HCT116 (cell line): ENCODE data around the gene ZFHX3. TPM values are rescaled to one million over a fixed set of nuclear protein-coding genes. Genes with fewer than 3 reads are reported as not detected.

Experiments
- ATAC-seq: fragments of 200-7000 bp; cut with Tn5 transposase; 2 replicates; pipeline ENCODE4 v1.9.1; 2020; ENCODE audit warnings: mild to moderate bottlenecking, moderate library complexity
- BruUV-seq: library from RNA; stranded (reverse); fragments of 400-500 nt; replicated peaks from 2 replicates; lab custom pipeline; 2021; lab: Mats Ljungman, UMichigan
- CTCF ChIA-PET: fragments of 300-600 bp; sonication (Branson Sonifier 250); formaldehyde crosslinking; loops from one replicate; lab custom pipeline; 2021; ENCODE audit warnings: antibody characterized with exemption; lab: Charles Lee
- POLR2A ChIA-PET: fragments of 300-600, 350-600 bp; sonication (Branson Sonifier 250); formaldehyde crosslinking; loops from one replicate; lab custom pipeline; 2021; ENCODE audit warnings: antibody characterized with exemption; lab: Charles Lee
- RAD21 ChIA-PET, 2 experiments: fragments of 300-600 bp; sonication (Branson Sonifier 250); formaldehyde crosslinking; loops; one replicate each; lab custom pipeline; 2023; ENCODE audit warnings: low total read pairs in 2 of 2; ENCODE audit not compliant: uncharacterized antibody in 2 of 2, unreplicated experiment in 2 of 2, low non-redundant PET in 1 of 2; lab: Charles Lee
- DNase-seq: peaks from one replicate; pipeline ENCODE4 v3.0.0-alpha.2; 2010; ENCODE audit warnings: low read depth, low spot score
- H2AFZ ChIP-seq: fragments of 200-600 bp; shearing (Covaris generic), sonication (generic); 2 replicates; pipeline ENCODE4 v1.6.1; 2017; ENCODE audit warnings: low read depth, mixed run types, mixed read lengths, antibody characterized with exemption, low read length; ENCODE audit not compliant: poor library complexity, severe bottlenecking
- H3K27ac ChIP-seq: 2 replicates; pipeline ENCODE4 v1.5.1; 2012; ENCODE audit warnings: low read depth, low read length
- H3K27me3 ChIP-seq: fragments of 200-600 bp; sonication (generic); 2 replicates; pipeline ENCODE4 v1.6.1; 2016; ENCODE audit warnings: mixed run types, low read length, mixed read lengths; ENCODE audit not compliant: insufficient read depth
- H3K36me3 ChIP-seq, 2 experiments: fragments of 200-500 bp in 1 of 2; fragments of 200-600 bp in 1 of 2; sonication (Bioruptor generic) in 1 of 2; sonication (generic) in 1 of 2; 2 replicates each; pipeline versions ENCODE4 v1.5.1 to v1.6.1; 2014 to 2016; ENCODE audit warnings: low read length in 2 of 2, inconsistent platforms in 1 of 2, mixed read lengths in 1 of 2, mixed run types in 1 of 2; ENCODE audit not compliant: insufficient read depth in 2 of 2, control insufficient read depth in 1 of 2
- H3K4me1 ChIP-seq, 2 experiments: fragments of 200-600 bp in 1 of 2; sonication (generic) in 1 of 2; 2 replicates each; pipeline versions ENCODE4 v1.5.1 to v1.6.1; 2012 to 2017; ENCODE audit warnings: low read length in 2 of 2, inconsistent platforms in 1 of 2, mild to moderate bottlenecking in 1 of 2, mixed read lengths in 1 of 2, mixed run types in 1 of 2, moderate library complexity in 1 of 2; ENCODE audit not compliant: insufficient read depth in 2 of 2, control insufficient read depth in 1 of 2
- H3K4me2 ChIP-seq: fragments of 200-600 bp; sonication (generic); 2 replicates; pipeline ENCODE4 v1.6.1; 2017; ENCODE audit warnings: mixed run types, low read length, mixed read lengths
- H3K4me3 ChIP-seq, 2 experiments: fragments of 200-600 bp in 1 of 2; sonication (generic) in 1 of 2; replicated peaks in 1 of 2; 2 replicates each; pipeline ENCODE4 v1.5.1; 2011 to 2016; ENCODE audit warnings: low read length in 2 of 2, control low read depth in 1 of 2, low read depth in 1 of 2, mild to moderate bottlenecking in 1 of 2, mixed read lengths in 1 of 2, mixed run types in 1 of 2
- H3K79me2 ChIP-seq: fragments of 200-600 bp; sonication (generic); 2 replicates; pipeline ENCODE4 v1.6.1; 2017; ENCODE audit warnings: mild to moderate bottlenecking, mixed run types, low read length, moderate library complexity, mixed read lengths; ENCODE audit not compliant: insufficient read depth
- H3K9ac ChIP-seq: fragments of 200-600 bp; sonication (generic); 2 replicates; pipeline ENCODE4 v1.6.1; 2016; ENCODE audit warnings: low read length, mixed read lengths
- H3K9me2 ChIP-seq: fragments of 200-600 bp; sonication (generic), shearing (Covaris generic); 2 replicates; pipeline ENCODE4 v1.6.1; 2017; ENCODE audit warnings: mixed run types, mild to moderate bottlenecking, moderate library complexity; ENCODE audit not compliant: insufficient read depth
- H3K9me3 ChIP-seq, 2 experiments: fragments of 200-500 bp in 1 of 2; fragments of 200-600 bp in 1 of 2; sonication (Bioruptor generic) in 1 of 2; sonication (generic) in 1 of 2; 2 replicates each; pipeline ENCODE4 v1.6.1; 2014 to 2017; ENCODE audit warnings: low read length in 2 of 2, mixed read lengths in 2 of 2, inconsistent platforms in 1 of 2, low read depth in 1 of 2, mild to moderate bottlenecking in 1 of 2, mixed run types in 1 of 2, moderate library complexity in 1 of 2; ENCODE audit not compliant: control insufficient read depth in 1 of 2, insufficient read depth in 1 of 2
- H4K20me1 ChIP-seq: fragments of 200-600 bp; sonication (generic), shearing (Covaris generic); 2 replicates; pipeline ENCODE4 v1.6.1; 2017; ENCODE audit warnings: mixed run types, mild to moderate bottlenecking, moderate library complexity; ENCODE audit not compliant: insufficient read depth
- ATF3 ChIP-seq: IDR thresholded peaks from 2 replicates; pipeline ENCODE4 v1.6.1; 2012
- CBX3 ChIP-seq: IDR thresholded peaks from 2 replicates; pipeline ENCODE4 v1.6.1; 2012; ENCODE audit warnings: low read depth
- CTCF ChIP-seq, 3 experiments: fragments of 200-600 bp in 1 of 3; sonication (generic) in 1 of 3; IDR thresholded peaks in 2 of 3; conservative IDR thresholded peaks in 1 of 3; 2 replicates each; pipeline ENCODE4 v1.5.1; 2012 to 2017; ENCODE audit warnings: low read depth in 2 of 3, low read length in 2 of 3, antibody characterized with exemption in 1 of 3, borderline replicate concordance in 1 of 3, control low read depth in 1 of 3, mild to moderate bottlenecking in 1 of 3, mixed read lengths in 1 of 3, mixed run types in 1 of 3, moderate library complexity in 1 of 3; ENCODE audit not compliant: insufficient read depth in 1 of 3
- EGR1 ChIP-seq: IDR thresholded peaks from 2 replicates; pipeline ENCODE4 v1.6.1; 2012; ENCODE audit warnings: low read depth
- ELF1 ChIP-seq: IDR thresholded peaks from 2 replicates; pipeline ENCODE4 v1.6.1; 2012; ENCODE audit warnings: low read depth, borderline replicate concordance
- EZH2 ChIP-seq: fragments of 200-600 bp; sonication (generic); IDR thresholded peaks from 2 replicates; pipeline ENCODE4 v1.6.1; 2017; ENCODE audit warnings: antibody characterized with exemption, mixed run types
- EZH2phosphoT487 ChIP-seq: fragments of 200-600 bp; IDR thresholded peaks from 2 replicates; pipeline ENCODE4 v1.6.1; 2018; ENCODE audit warnings: antibody characterized with exemption, borderline replicate concordance
- FOSL1 ChIP-seq: IDR thresholded peaks from 2 replicates; pipeline ENCODE4 v1.6.1; 2012; ENCODE audit warnings: low read depth
- MAX ChIP-seq: IDR thresholded peaks from 2 replicates; pipeline ENCODE4 v1.6.1; 2012
- POLR2AphosphoS5 ChIP-seq: IDR thresholded peaks from 2 replicates; pipeline ENCODE4 v1.6.1; 2011; ENCODE audit warnings: mild to moderate bottlenecking, low read depth, low read length, moderate library complexity
- RAD21 ChIP-seq: IDR thresholded peaks from 2 replicates; pipeline ENCODE4 v1.6.1; 2012; ENCODE audit warnings: low read depth, mild to moderate bottlenecking
- REST ChIP-seq: IDR thresholded peaks from 2 replicates; pipeline ENCODE4 v1.6.1; 2012; ENCODE audit warnings: low read depth
- SIN3A ChIP-seq: IDR thresholded peaks from 2 replicates; pipeline ENCODE4 v1.6.1; 2012; ENCODE audit warnings: low read depth
- SP1 ChIP-seq: IDR thresholded peaks from 2 replicates; pipeline ENCODE4 v1.6.1; 2012; ENCODE audit warnings: low read depth
- TCF7L2 ChIP-seq: IDR thresholded peaks from 2 replicates; pipeline ENCODE4 v1.7.0; 2011; ENCODE audit warnings: borderline replicate concordance, inconsistent platforms; ENCODE audit not compliant: insufficient read depth, insufficient read length; ENCODE audit errors: extremely low read depth
- YY1 ChIP-seq: IDR thresholded peaks from 2 replicates; pipeline ENCODE4 v1.6.1; 2011; ENCODE audit warnings: low read length, low read depth, moderate library complexity, mild to moderate bottlenecking; ENCODE audit not compliant: insufficient replicate concordance; ENCODE audit errors: extremely low read depth
- ZFX ChIP-seq: fragments of 450-650 bp; IDR thresholded peaks from 2 replicates; pipeline ENCODE4 v1.6.1; 2017
- ZNF274 ChIP-seq: fragments of 200-500 bp; sonication (Bioruptor generic); IDR thresholded peaks from 2 replicates; pipeline ENCODE4 v1.6.1; 2014; ENCODE audit warnings: mild to moderate bottlenecking, low read depth, low read length, inconsistent platforms
- intact Hi-C: fragments of 100-400 bp; cut with micrococcal nuclease; formaldehyde crosslinking; loops from 2 replicates; pipeline ENCODE4 v1.10.0; 2022
- total RNA-seq: library from RNA; stranded (reverse); gene quantifications from one replicate; pipeline ENCODE4 v1.2.1, GENCODE V29; 2021; ENCODE audit not compliant: unreplicated experiment

ZFHX3 gene
- total RNA-seq, 1 experiment from 2014 or later, result 6.3 TPM

- ChIA-PET RAD21 (no interaction called here), CTCF (no interaction called here)
- Histone ChIP-seq H3K27ac (no peak overlapping the region), H3K36me3 (no peaks in the 10 kb centered on the region), H3K4me3 (no peak overlapping the region)
- DNase-seq, result no peak
- TF ChIP-seq REST, result no peak
- no peak for TF ChIP-seq YY1
- TF ChIP-seq ZNF274, result no peak
- no peak for TF ChIP-seq EGR1
- TF ChIP-seq FOSL1, result no peak
- no peak for TF ChIP-seq EZH2phosphoT487
- TF ChIP-seq ATF3, result no peak
- no peak for TF ChIP-seq POLR2AphosphoS5
- TF ChIP-seq ZFX, result no peak
- no peak for TF ChIP-seq EZH2
- TF ChIP-seq SIN3A, result no peak
- no peak for TF ChIP-seq CTCF (IDR thresholded peaks at IDR 0.05 in 2 of 3, conservative IDR thresholded peaks at IDR 0.05 in 1 of 3; ENCODE audit: borderline replicate concordance in 1 of 3, insufficient read depth in 1 of 3, low read depth in 2 of 3, low read length in 2 of 3)
- no peak for TF ChIP-seq MAX
- no peak for TF ChIP-seq CBX3
- no peak for TF ChIP-seq SP1
- no peak for TF ChIP-seq TCF7L2
- no peak for TF ChIP-seq RAD21
- no peak for TF ChIP-seq ELF1
- TF ChIP-seq, all 23 proteins: peak for 0
- peaks cover 15 to 21% of the 10 kb centered on the region in 2 experiments for H3K4me1 ChIP-seq
- H4K20me1 ChIP-seq, result no peaks in the 10 kb centered on the region
- BruUV-seq, result no TSS peak
- intact Hi-C loops, result no loop called here
- H3K79me2 ChIP-seq, result peaks cover 26% of the 10 kb centered on the region
- no peak overlapping the region for H3K4me2 ChIP-seq
- POLR2A ChIA-PET, result no interaction called here
- H3K27me3 ChIP-seq, result no peaks in the 10 kb centered on the region
- no peak overlapping the region for H2AFZ ChIP-seq
- H3K9ac ChIP-seq, result no peak overlapping the region
- ATAC-seq, result no peak
- H3K9me3 ChIP-seq, result no peaks in the 10 kb centered on the region
- no peaks in the 10 kb centered on the region for H3K9me2 ChIP-seq
These were observed 23.3 kb downstream of the ZFHX3 start for GRCh38 chr16:73024571-73025105.
